ENCODE data around the gene ENTHD1. TPM values are rescaled to one million over a fixed set of nuclear protein-coding genes. Genes with fewer than 3 reads are reported as not detected.
A peak's percentile ranks its signal among the peaks of the same experiment; 100 is the strongest.

The ENTHD1 gene
- polyA plus RNA-seq, 1 donor = not detected

GRCh38 chr22:39710380-39711150 lies 183.0 kb downstream of the ENTHD1 start:
- peak; percentile 34 for DNase-seq

GRCh38 chr22:39707816-39708215 lies 185.7 kb downstream of the ENTHD1 start:
- no peak for DNase-seq

GRCh38 chr22:39707351-39707750 lies 186.2 kb downstream of the ENTHD1 start:
- DNase-seq = no peak

- DNase-seq = no peak
These were observed 187.0 kb downstream of the ENTHD1 start for GRCh38 chr22:39706376-39707140.

GRCh38 chr22:39705386-39705785 lies 188.2 kb downstream of the ENTHD1 start:
- no peak for DNase-seq

GRCh38 chr22:39703928-39704639 lies 189.5 kb downstream of the ENTHD1 start:
- peak; percentile 72 for DNase-seq

GRCh38 chr22:39703091-39703490 lies 190.5 kb downstream of the ENTHD1 start:
- no peak for DNase-seq

- DNase-seq = no peak
These were observed 193.0 kb downstream of the ENTHD1 start for GRCh38 chr22:39700565-39700964.

GRCh38 chr22:39699631-39700360 lies 193.8 kb downstream of the ENTHD1 start:
- DNase-seq = no peak

GRCh38 chr22:39697790-39698430 lies 195.7 kb downstream of the ENTHD1 start:
- DNase-seq = no peak

GRCh38 chr22:39693943-39694500 lies 199.5 kb downstream of the ENTHD1 start:
- no peak for DNase-seq

Other genes starting within 250 kb of the ENTHD1 start
- gene GRAP2, start 7.3 kb upstream of the ENTHD1 start, polyA plus RNA-seq (ENCODE audit: insufficient read length) = 0.79 TPM
- not detected for gene TMA7B, start 66.6 kb upstream of the ENTHD1 start, polyA plus RNA-seq (ENCODE audit: insufficient read length)
- 0.10 TPM for gene FAM83F, start 101.2 kb upstream of the ENTHD1 start, polyA plus RNA-seq (ENCODE audit: insufficient read length)

Data from hindlimb muscle (tissue), 1 donor.